Loucy (cell line): Measurements from ENCODE around the gene CYBB.

ENCODE experiments used
- H2AFZ ChIP-seq: fragments of 200-600 bp; sonication (generic); 2 replicates; pipeline ENCODE4 v1.6.0; 2016; ENCODE audit warnings: antibody characterized with exemption, mild to moderate bottlenecking, low read length, moderate library complexity
- H3F3A ChIP-seq: fragments of 200-600 bp; 2 replicates; pipeline ENCODE4 v1.6.0; 2016; ENCODE audit warnings: antibody characterized with exemption, low read depth, mild to moderate bottlenecking
- H3K27me3 ChIP-seq: fragments of 200-600 bp; sonication (generic); 2 replicates; pipeline ENCODE4 v1.6.1; 2014; ENCODE audit warnings: low read length, mild to moderate bottlenecking; ENCODE audit not compliant: insufficient read depth, poor library complexity, severe bottlenecking
- H3K36me3 ChIP-seq: fragments of 200-600 bp; sonication (generic); 2 replicates; pipeline ENCODE4 v1.6.1; 2016; ENCODE audit warnings: low read length; ENCODE audit not compliant: insufficient read depth
- H3K4me1 ChIP-seq: fragments of 200-600 bp; sonication (generic); 2 replicates; pipeline ENCODE4 v1.5.1; 2014; ENCODE audit warnings: low read length, mild to moderate bottlenecking; ENCODE audit not compliant: insufficient read depth, poor library complexity, severe bottlenecking
- H3K4me2 ChIP-seq: fragments of 200-600 bp; sonication (generic); 2 replicates; pipeline ENCODE4 v1.6.0; 2014; ENCODE audit warnings: antibody characterized with exemption, low read length, low read depth, mild to moderate bottlenecking; ENCODE audit not compliant: poor library complexity, severe bottlenecking
- H3K4me3 ChIP-seq: fragments of 200-600 bp; sonication (generic); 2 replicates; pipeline ENCODE4 v1.5.1; 2014; ENCODE audit warnings: low read length, mild to moderate bottlenecking, mixed read lengths; ENCODE audit not compliant: poor library complexity, severe bottlenecking
- H3K79me2 ChIP-seq: fragments of 200-600 bp; sonication (generic); 2 replicates; pipeline ENCODE4 v1.6.1; 2014; ENCODE audit warnings: low read length; ENCODE audit not compliant: insufficient read depth
- H3K9ac ChIP-seq: fragments of 200-600 bp; sonication (generic); 2 replicates; pipeline ENCODE4 v1.6.0; 2014; ENCODE audit warnings: mild to moderate bottlenecking, low read depth, low read length, moderate library complexity; ENCODE audit not compliant: poor library complexity, severe bottlenecking
- H3K9me2 ChIP-seq: fragments of 200-600 bp; sonication (generic); replicated peaks from 2 replicates; pipeline ENCODE4 v1.6.1; 2016; ENCODE audit warnings: low read depth, low read length, mixed read lengths
- H3K9me3 ChIP-seq: fragments of 200-600 bp; sonication (generic); 2 replicates; pipeline ENCODE4 v1.6.1; 2014; ENCODE audit warnings: mild to moderate bottlenecking, antibody characterized with exemption, low read length, low read depth; ENCODE audit not compliant: insufficient read depth
- H4K20me1 ChIP-seq: fragments of 200-600 bp; sonication (generic); 2 replicates; pipeline ENCODE4 v1.6.0; 2014; ENCODE audit warnings: antibody characterized with exemption, low read length, mild to moderate bottlenecking; ENCODE audit not compliant: insufficient read depth, poor library complexity, severe bottlenecking
- CTCF ChIP-seq: fragments of 200-600 bp; sonication (generic); conservative IDR thresholded peaks from 2 replicates; pipeline ENCODE4 v1.5.1; 2014; ENCODE audit warnings: mild to moderate bottlenecking, antibody characterized with exemption, low read length
- EZH2phosphoT487 ChIP-seq: fragments of 200-600 bp; IDR thresholded peaks from 2 replicates; pipeline ENCODE4 v1.6.1; 2018; ENCODE audit warnings: antibody characterized with exemption, mild to moderate bottlenecking, moderate library complexity, borderline replicate concordance

CYBB gene

GRCh38 chrX:37812110-37812509 lies 32.3 kb downstream of the CYBB start:
- no peak overlapping the region for H3K4me2 ChIP-seq
- no peaks in the 10 kb centered on the region for H3F3A ChIP-seq
- TF ChIP-seq CTCF (no peak), EZH2phosphoT487 (no peak)
- no peaks in the 10 kb centered on the region for H3K36me3 ChIP-seq
- no peaks in the 10 kb centered on the region for H3K27me3 ChIP-seq
- no peaks in the 10 kb centered on the region for H3K79me2 ChIP-seq
- no peak overlapping the region for H3K9ac ChIP-seq
- no peak overlapping the region for H3K4me3 ChIP-seq
- no peaks in the 10 kb centered on the region for H3K9me3 ChIP-seq
- H2AFZ ChIP-seq: no peak overlapping the region
- no peaks in the 10 kb centered on the region for H3K4me1 ChIP-seq
- H3K9me2 ChIP-seq: no peaks in the 10 kb centered on the region
- H4K20me1 ChIP-seq: no peaks in the 10 kb centered on the region

- Histone ChIP-seq H3K4me3 (no peak overlapping the region), H3K9me3 (no peaks in the 10 kb centered on the region), H4K20me1 (no peaks in the 10 kb centered on the region), H3F3A (no peaks in the 10 kb centered on the region), H3K79me2 (no peaks in the 10 kb centered on the region), H3K36me3 (no peaks in the 10 kb centered on the region), H3K4me2 (no peak overlapping the region), H3K9ac (no peak overlapping the region), H3K4me1 (no peaks in the 10 kb centered on the region), H2AFZ (no peak overlapping the region), H3K27me3 (no peaks in the 10 kb centered on the region), H3K9me2 (no peaks in the 10 kb centered on the region)
- TF ChIP-seq EZH2phosphoT487: no peak
- no peak for TF ChIP-seq CTCF
Observed at GRCh38 chrX:37813570-37813969, 33.7 kb downstream of the CYBB start.

GRCh38 chrX:37815366-37815765 lies 35.5 kb downstream of the CYBB start:
- H3K4me1 ChIP-seq: no peaks in the 10 kb centered on the region
- H3K9ac ChIP-seq: no peak overlapping the region
- no peaks in the 10 kb centered on the region for H3K9me3 ChIP-seq
- no peaks in the 10 kb centered on the region for H3K9me2 ChIP-seq
- no peaks in the 10 kb centered on the region for H3K27me3 ChIP-seq
- H3K4me2 ChIP-seq: no peak overlapping the region
- H3K36me3 ChIP-seq: no peaks in the 10 kb centered on the region
- H3K4me3 ChIP-seq: no peak overlapping the region
- H3F3A ChIP-seq: no peaks in the 10 kb centered on the region
- H2AFZ ChIP-seq: no peak overlapping the region
- no peaks in the 10 kb centered on the region for H4K20me1 ChIP-seq
- TF ChIP-seq EZH2phosphoT487 (no peak), CTCF (no peak)
- H3K79me2 ChIP-seq: no peaks in the 10 kb centered on the region
